HFF-Myc (cell line): ENCODE results near the gene CUX1.
"Not testable (repeated sequence)": the region's sequence is repeated elsewhere in the genome, so short reads cannot be mapped to it uniquely, and the experiment has no call there.

Source experiments
- DNase-seq: peaks from one replicate; pipeline ENCODE4 v3.0.0-alpha.2; 2011; ENCODE audit warnings: low read depth; ENCODE audit errors: extremely low read depth
- H3K4me3 ChIP-seq: replicated peaks from 2 replicates; pipeline ENCODE4 v1.5.1; 2011; ENCODE audit warnings: low read depth, mild to moderate bottlenecking, control low read depth, low read length
- TF ChIP-seq, protein P1 (sequence below): IDR thresholded peaks from 2 replicates; pipeline ENCODE4 v1.5.1; 2012; ENCODE audit warnings: mild to moderate bottlenecking, low read depth, low read length, control low read depth; ENCODE audit errors: missing control alignments

CUX1 gene

DNA sequence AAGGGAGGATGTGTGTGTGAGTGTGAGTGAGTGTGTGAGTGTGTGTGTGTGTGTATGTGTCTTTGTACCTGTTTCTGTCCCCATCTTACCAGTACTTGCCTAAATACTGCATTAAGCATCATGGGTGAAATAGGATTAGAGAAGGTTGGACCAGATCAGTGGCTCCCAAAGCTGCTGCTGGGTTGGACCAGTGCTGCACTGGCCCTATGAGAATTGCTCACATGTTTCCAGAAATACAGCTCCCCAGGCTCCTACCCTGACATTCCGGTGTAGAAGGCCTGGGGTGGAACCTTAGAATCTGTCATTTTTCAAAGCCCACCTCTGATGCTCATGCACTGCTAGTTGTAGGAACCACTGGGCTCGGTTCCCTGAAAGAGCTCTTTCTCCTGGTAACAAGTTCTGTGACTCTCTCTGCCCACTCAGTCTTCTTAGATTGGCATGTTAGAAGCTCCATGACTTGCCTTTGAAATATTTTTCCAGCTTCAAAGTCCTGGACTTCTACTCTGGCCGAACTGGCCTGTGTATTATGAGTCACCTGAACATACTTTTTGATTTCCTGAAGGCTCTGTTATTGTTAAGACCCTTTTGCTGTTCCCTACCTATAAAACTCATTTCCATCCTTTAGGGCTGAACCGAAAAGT lies 224.7 kb downstream of the CUX1 start:
- no peak overlapping the region for H3K4me3 ChIP-seq
- TF ChIP-seq, protein P1, sequence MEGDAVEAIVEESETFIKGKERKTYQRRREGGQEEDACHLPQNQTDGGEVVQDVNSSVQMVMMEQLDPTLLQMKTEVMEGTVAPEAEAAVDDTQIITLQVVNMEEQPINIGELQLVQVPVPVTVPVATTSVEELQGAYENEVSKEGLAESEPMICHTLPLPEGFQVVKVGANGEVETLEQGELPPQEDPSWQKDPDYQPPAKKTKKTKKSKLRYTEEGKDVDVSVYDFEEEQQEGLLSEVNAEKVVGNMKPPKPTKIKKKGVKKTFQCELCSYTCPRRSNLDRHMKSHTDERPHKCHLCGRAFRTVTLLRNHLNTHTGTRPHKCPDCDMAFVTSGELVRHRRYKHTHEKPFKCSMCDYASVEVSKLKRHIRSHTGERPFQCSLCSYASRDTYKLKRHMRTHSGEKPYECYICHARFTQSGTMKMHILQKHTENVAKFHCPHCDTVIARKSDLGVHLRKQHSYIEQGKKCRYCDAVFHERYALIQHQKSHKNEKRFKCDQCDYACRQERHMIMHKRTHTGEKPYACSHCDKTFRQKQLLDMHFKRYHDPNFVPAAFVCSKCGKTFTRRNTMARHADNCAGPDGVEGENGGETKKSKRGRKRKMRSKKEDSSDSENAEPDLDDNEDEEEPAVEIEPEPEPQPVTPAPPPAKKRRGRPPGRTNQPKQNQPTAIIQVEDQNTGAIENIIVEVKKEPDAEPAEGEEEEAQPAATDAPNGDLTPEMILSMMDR = no peak
- no peak for DNase-seq

GRCh38 chr7:102042796-102043195 lies 225.4 kb downstream of the CUX1 start:
- DNase-seq = not testable (repeated sequence)

GRCh38 chr7:102044641-102044983 lies 227.2 kb downstream of the CUX1 start:
- no peak overlapping the region for H3K4me3 ChIP-seq
- no peak for DNase-seq
- TF ChIP-seq, protein P1 = no peak

More at GRCh38 chr7:102042796-102043195, 225.4 kb downstream of the CUX1 start:
- not testable (repeated sequence) for H3K4me3 ChIP-seq

- TF ChIP-seq, protein P1 = no peak
- peak; percentile 87 for DNase-seq
- no peak overlapping the region for H3K4me3 ChIP-seq
Measured at GRCh38 chr7:102044984-102045673, 227.7 kb downstream of the CUX1 start.

- H3K4me3 ChIP-seq = no peak overlapping the region
- DNase-seq = no peak
- TF ChIP-seq, protein P1 = no peak
Measured at GRCh38 chr7:102045681-102046372, 228.4 kb downstream of the CUX1 start.

DNA sequence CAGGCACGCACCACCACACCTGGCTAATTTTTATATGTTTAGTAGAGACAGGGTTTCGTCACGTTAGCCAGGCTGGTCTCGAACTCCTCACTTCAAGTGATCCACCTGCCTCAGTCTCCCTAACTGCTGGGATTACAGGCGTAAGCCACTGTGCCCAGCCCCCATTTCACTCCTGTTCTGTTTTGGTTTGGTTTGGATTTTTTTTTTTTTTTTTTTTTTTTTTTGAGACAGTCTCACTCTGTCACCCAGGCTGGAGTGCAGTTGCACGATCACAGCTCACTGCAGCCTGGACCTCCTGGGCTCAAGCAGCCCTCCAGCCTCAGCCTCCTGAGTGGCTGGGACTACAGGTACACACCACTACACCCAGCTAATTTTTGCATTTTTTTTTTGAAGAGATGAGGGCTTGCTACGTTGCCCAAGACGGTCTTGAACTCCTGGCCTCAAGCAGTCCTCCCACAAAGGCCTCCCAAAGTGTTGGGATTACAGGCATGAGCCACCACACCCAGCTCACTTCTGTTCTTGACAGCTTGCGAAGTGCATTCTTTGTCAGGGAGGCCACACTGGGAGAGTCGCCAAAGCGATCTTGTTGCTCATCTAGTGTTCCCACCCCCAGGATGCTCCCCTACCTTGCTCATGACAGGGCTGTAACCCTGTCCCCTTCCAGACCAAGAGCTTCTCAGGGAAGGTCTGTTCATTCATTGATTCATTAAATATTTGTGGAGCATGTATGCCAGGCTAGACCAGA lies 229.1 kb downstream of the CUX1 start:
- TF ChIP-seq, protein P1 = no peak
- no peak overlapping the region for H3K4me3 ChIP-seq
- DNase-seq = no peak

DNA sequence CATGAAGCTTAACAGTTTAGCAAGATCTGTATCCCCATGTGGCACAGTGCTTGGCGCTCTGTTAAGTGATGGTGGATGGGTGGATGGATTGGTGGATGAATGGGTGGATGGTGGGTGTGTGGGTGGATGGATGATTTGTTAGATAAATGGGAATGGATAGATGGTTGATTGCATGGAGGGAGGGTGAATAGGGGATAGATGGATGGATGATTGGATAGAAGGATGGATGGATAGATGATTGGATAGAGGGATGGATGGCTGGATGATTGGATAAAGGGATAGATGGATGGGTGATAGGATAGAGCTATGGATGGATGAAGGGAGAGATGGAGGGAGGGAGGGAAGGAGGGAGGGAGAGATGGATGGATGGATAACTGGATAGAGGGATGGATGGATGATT lies 229.7 kb downstream of the CUX1 start:
- TF ChIP-seq, protein P1 = no peak
- no peak for DNase-seq
- H3K4me3 ChIP-seq = no peak overlapping the region
